Erythroblast (primary cell): ENCODE data around the gene TBC1D2.

Source experiments
- DNase-seq, 2 experiments: peaks; one replicate each; lab custom pipeline; 2025; lab: John Stamatoyannopoulos, UW
- GATA1 ChIP-seq: IDR thresholded peaks from 2 replicates; pipeline ENCODE4 v1.6.1; 2011; ENCODE audit warnings: low read depth, mild to moderate bottlenecking, control low read depth, low read length, moderate library complexity
- POLR2A ChIP-seq: IDR thresholded peaks from 2 replicates; pipeline ENCODE4 v1.6.1; 2011; ENCODE audit warnings: mild to moderate bottlenecking, low read length

Gene TBC1D2, protein sequence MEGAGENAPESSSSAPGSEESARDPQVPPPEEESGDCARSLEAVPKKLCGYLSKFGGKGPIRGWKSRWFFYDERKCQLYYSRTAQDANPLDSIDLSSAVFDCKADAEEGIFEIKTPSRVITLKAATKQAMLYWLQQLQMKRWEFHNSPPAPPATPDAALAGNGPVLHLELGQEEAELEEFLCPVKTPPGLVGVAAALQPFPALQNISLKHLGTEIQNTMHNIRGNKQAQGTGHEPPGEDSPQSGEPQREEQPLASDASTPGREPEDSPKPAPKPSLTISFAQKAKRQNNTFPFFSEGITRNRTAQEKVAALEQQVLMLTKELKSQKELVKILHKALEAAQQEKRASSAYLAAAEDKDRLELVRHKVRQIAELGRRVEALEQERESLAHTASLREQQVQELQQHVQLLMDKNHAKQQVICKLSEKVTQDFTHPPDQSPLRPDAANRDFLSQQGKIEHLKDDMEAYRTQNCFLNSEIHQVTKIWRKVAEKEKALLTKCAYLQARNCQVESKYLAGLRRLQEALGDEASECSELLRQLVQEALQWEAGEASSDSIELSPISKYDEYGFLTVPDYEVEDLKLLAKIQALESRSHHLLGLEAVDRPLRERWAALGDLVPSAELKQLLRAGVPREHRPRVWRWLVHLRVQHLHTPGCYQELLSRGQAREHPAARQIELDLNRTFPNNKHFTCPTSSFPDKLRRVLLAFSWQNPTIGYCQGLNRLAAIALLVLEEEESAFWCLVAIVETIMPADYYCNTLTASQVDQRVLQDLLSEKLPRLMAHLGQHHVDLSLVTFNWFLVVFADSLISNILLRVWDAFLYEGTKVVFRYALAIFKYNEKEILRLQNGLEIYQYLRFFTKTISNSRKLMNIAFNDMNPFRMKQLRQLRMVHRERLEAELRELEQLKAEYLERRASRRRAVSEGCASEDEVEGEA

DNA sequence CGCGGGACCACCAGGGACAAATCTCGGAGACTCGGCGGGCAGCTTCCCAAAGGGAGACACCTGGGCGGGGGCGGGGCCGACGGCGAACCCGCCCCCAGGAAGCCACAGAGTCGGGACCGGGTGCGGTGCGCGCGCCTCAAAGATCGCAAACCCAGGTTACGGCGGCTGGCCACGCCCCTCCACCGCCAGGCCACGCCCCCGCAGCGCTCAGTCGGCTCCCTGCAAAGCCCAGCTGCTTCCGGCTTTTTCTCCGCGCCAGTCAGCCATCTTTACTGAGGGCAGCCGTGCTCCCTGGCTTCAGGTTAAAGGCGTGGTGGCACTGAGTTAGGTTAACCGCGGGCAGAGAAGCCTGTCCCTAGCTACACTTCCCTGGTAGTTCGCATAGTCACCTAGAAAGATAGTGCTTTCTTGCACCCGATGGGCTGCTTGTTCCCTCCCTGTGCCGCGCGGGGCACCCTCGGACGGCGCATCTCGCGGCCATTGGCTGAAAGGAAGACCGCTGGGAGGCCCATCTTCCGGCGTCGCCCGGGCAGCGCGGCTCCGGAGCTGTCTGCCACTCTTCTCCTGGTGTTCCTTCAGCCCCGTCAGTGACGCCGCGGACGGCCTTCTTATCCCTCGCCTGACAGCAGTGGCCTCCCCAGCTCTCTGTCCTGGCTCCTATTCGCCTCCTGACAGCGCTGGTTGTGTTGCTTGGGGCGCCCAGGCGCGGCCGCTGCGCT lies at the start of gene TBC1D2:
Gene TBC1D2, minus strand, starts transcription at position 72 of the 719 bp plus-strand sequence. CDS start 108 bp downstream, outside the sequence.
- DNase-seq: peak; percentile 97 to 98
- TF ChIP-seq GATA1 (no peak), POLR2A (peak; percentile 79)

DNA sequence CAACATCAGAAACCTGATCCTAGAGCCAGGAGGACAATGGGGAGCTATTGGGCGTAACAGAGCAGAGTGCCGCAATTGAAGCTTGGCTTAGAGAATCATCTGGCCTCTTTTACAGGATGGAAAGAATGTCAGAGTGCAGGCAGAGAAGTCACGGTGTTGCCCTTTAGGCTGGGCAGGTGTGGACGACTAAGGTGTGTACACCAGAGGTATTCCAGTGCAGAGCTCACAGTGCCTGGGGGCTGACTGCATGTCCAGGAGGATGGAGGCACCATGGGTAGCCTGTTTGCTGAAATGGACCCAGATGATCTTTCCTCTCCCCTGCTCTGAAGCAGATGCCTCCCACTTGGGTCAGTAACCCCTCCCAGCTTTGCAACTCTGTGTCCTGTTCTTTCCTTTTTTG lies 48.9 kb upstream of the TBC1D2 start:
- no peak for DNase-seq
- TF ChIP-seq POLR2A (no peak), GATA1 (no peak)

DNA sequence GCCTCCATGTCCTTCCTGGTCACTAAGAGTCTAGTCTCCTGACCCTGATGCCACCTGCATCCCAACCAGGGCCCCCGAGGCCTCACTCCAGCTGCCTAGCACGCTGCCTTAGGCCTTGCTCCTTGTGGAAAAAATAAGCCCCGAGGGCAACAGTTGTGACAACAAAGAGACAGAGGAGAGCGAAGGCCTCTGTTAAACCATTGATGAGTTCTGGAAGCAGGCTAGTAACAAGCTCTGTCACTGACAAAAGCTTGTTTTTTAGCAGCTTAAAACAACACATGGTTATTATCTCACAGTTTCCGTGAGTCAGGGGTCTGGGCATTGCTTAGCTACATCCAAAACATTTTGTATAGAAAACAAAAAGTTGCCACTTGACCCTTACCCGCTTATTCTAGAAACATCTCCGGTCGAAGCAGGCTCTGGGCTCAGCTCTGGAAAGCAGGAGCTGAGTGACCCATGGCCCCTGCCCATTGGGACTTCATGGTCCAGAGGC lies 48.2 kb upstream of the TBC1D2 start:
- DNase-seq: no peak
- TF ChIP-seq GATA1 (no peak), POLR2A (no peak)

DNA sequence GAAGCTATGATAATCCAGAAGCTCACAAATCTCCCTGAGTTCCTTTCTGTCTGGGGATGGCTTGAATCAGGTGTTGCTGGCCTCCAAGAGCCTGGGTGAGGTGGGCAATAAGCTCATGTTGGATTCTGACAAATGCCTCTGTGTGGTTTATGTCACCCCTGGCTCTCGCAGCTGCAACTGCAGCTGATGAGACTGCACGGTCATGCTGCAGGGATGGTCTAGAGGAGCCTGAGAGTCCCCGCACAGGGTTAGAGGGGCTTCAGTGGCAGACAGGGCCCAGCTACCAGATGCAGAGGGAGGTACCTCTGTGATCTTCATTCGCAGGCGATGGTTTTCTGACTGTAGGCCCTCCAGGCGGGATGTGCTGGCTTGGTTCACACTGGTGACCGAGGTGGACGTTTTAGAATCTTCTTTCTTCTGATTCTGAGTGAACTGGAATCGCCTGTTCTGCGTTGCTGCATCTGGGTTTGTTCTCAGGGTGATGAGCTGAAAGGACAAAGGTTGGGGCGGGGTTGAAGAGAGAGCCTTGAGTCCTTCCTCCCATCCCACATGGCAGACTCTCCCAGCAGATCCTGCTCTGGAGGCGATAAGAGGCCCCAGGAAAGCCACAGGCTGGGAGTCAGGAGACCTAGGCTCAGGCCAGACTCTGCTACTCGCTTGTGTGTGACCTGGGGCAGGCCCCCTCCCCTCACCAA lies 47.6 kb upstream of the TBC1D2 start:
- no peak for DNase-seq
- TF ChIP-seq POLR2A: no peak
- no peak for TF ChIP-seq GATA1

DNA sequence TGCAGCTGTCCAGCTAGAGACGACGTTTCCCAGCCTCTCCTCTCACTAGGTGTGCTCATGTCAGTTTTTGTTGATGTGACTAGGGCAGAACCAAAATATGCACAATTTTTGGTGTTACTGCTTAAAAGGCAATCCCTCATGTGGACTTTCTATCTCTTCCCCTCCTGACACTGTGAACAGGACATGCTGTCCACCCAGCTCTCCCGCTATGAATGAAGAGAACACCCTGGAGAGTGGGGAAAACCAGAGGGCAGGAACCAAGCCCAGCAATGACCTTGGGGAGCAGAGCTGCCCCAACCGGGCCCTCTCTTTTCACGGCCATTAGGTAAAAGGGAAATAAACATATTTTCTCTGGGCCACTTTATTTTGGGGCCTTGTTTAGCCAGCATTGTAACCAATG lies 46.7 kb upstream of the TBC1D2 start:
- TF ChIP-seq GATA1: no peak
- TF ChIP-seq POLR2A: no peak
- no peak for DNase-seq

DNA sequence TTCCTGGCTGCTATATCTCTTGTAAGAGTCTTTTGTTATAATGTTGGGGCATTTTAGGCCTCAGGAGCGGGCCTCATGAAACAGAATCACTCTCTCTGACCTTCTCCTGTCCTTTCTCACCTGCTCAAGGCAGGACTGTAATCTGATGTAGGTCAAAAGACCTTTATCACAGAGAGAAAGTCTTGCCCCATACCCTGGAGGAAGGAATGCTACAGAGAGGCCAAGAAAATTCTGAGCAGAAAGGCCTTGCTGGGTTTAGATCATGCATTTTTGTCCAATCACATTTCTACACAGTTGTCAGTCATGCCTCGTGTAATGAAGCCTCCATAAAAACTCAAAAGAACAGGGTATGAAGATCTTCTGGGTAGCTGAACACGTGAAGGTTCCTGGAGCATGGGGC lies 45.2 kb upstream of the TBC1D2 start:
- TF ChIP-seq POLR2A: no peak
- no peak for TF ChIP-seq GATA1
- DNase-seq: no peak

DNA sequence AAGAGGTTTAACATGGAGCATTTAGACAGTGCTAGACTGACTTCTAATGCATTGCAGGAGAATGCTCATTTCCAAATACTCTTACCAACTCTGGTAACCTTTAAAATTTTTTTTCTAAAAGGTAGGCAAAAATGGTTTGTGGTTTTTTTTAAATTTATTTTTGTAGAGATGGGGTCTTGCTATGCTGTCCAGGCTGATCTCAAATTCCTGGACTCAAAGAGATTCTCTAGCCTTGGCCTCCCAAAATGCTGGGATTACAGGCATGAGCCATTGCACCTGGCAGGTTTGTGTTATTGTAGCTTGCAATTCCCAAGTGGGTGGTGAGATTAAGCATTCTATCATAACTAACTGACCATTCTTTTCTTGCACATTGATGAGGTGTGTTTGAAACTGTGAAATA lies 43.0 kb upstream of the TBC1D2 start:
- TF ChIP-seq GATA1: no peak
- no peak for DNase-seq

DNA sequence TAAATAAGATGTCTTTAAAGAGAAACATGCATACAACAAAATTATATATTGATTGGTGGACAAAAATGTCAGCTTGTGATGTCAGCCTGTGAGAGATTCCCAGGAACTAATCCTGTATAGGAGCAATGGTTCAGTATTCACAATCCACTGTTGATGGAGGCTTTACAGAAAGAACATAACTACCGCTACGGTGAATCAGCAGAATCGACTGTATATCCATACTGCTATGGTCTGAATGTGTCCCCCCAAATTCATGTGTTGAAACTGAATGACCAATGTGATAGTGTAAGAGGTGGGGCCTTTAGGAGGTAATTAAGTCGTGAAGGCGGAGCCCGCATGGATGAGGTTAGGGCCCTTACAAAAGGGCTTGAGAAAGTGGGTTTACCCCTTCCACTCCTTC lies 40.4 kb upstream of the TBC1D2 start:
- DNase-seq: no peak
- TF ChIP-seq POLR2A: no peak
- TF ChIP-seq GATA1: no peak

DNA sequence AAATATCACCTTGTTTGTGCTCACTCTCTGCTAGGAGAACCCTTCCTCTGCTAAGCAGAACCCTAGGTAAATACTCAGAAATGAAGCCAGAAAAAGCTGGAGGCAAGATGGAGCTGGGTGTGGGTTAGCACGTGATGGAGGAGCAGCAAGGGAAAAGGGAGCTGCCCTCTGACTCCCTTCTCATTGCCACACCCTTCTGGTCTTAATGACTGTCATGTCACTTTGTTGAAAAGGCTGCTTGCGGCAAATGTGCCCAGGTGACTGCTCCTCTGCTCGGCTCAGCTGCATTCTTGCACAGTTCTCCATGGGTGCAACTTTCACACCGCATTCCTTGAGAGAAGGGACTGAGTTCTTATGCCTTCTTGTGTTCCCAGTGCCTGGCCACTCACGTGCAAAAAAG lies 36.4 kb upstream of the TBC1D2 start:
- no peak for DNase-seq
- TF ChIP-seq POLR2A: no peak
- no peak for TF ChIP-seq GATA1

DNA sequence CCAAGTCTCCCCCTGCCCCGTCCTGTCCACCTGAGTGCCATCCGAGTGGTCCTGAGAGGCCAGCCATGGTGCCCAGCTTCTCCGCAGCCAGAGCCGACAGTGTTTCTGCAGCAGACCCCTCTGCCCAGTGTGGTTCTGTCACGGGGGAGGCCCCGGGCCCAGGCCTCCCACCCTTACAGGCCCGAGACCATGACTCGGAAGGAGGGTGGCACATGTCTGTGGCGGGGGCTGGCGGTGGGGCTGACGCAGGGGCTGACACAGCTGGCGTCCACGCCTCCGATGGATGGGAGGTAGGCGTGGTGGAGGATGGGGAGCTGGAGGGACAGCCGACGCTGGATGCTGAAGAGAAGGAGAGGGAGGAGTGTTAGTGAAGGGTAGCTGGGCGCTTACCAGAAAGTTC lies 35.0 kb upstream of the TBC1D2 start:
- DNase-seq: no peak
- TF ChIP-seq POLR2A (no peak), GATA1 (no peak)

DNA sequence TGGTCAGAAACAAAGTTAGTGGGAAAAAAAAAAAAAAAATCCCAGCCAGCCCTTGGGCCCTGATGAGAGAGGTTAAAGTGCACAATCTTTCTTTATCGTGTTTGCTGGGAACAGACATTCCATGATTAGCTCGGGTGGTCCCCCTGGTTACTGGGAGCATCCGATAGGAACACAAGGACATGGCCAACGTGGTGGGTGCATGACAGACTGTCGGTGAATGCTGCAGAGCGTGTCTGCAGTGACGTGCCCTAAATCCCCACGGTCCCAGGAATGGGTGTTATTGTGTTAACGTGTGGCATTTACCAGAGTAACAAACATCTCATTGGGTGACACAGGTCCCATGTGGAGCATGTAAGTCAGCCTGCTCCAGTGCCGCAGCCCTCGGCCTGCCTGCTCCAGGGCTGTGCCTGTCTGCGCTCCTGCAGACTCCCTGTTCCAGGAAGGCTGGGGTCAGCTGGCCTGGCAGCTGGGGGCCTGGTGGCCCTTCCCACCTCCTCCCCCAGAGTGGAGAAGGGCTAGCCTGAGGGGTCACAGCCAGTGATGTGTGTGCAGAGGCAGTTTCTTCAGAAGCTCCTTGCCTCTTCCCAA lies 34.3 kb upstream of the TBC1D2 start:
- DNase-seq: no peak

DNA sequence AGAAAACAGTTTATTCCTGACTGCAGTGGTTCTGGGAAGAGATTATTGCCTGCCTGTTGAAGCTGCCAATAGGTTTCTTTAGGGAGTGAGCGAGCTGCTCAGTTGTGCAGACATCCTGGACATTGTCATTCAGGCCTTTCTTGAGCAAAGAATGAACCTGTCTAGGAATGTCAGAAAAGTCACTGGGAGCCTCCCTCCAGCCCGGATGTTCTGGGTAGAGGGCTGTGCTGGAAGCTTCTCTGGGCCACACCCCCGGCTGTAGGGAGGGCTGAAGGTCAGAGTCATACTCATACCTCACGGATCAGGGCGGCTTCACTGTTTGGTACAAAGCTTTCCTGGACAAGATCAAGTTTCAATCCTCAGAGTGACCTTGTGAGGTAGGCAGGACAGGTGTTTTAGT lies 33.4 kb upstream of the TBC1D2 start:
- TF ChIP-seq POLR2A (no peak), GATA1 (no peak)
- DNase-seq: no peak

More for the DNA sequence above, 34.3 kb upstream of the TBC1D2 start:
- TF ChIP-seq POLR2A: no peak
- no peak for TF ChIP-seq GATA1
